ENCODE results near the gene CST7.

CST7 gene

DNA sequence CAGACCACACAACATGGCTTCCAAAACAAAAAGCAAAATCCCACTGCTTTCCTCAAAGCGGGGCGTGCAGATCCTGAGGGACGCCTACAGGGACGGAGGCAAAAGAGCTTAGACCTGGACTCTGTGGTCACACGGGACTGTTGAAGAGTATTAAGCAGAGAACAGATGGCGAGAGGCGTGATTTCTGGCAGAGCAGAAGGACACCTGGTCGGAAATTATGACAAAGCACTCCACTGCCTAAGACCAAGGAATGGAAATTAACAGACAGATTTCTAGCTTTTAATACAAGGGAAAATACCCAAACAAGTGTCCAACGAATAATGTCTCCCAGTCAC lies 15.4 kb downstream of the CST7 start:
- DNase-seq (ENCODE audit: low spot score) = no peak

DNA sequence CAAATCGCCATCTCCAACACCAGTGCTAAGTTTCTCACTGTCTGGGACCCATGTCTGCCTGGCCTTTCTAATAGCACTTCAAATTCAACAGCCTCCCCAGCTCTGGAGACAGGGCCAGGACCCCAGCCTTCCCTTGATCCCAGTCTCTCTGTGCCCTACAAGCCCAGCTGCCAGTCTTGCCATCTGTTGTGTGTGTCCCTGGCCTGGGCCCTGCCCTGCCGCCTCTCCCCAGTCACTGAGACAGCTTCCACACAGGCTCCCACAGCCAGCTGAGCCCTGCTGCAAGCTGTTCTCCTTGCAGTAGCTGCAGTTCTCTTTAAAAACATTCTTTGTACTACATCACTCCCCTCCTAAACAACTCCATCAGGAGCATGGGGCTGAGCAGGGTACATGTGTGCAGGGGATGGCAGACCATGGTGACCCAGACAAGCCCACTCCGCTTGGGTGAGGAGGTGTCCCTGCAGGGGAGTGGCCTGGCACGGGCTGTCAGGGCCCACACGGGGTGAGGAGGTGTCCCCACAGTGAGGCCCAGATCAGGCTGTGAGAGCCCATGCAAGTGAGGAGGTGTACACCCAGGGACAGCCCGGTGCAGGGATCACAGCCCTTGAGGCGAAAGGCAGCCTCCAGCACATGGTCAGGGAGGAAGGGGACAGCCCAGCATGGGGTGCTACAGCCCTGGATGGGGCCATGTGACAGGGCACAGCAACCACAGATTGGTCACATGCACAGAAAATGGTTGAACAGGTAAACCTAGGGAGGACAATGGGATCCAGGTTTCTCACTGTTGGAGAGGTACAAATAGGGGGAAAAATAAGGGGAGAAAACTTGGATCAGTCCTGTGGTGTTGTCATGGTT lies 16.2 kb downstream of the CST7 start:
- no peak for DNase-seq (ENCODE audit: low spot score)

DNA sequence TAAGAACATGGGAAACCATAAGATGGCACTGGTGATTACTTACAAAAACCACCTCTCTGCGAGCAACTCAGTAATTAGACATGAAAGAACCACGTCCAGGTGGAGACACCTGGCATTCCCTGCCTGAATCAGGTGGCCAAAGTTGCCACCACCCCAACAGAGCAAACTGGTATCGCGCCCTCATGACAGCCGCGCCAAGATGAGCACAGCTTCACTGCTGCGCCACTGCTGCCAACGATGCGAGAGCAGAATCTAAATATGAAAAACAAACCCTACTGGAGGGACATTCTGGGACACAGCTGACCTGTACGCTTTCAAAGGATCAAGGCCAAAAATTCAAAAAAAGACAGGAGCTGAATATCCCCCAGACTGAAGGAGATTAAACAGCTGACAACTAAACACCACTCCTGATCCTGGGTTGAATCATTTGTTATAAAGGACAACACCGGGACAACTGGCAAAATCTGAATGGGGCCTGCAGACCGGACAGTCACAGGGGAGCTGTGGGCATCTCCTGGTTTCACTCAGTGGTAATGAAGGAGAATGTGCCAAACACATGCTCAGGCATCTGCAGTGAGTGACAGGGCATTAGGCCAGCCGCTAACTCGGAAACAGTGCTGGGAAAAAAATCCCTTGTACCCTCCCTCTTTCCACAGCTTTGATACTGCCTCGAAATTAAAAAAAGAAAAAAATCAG lies 17.4 kb downstream of the CST7 start:
- no peak for DNase-seq (ENCODE audit: low spot score)

DNA sequence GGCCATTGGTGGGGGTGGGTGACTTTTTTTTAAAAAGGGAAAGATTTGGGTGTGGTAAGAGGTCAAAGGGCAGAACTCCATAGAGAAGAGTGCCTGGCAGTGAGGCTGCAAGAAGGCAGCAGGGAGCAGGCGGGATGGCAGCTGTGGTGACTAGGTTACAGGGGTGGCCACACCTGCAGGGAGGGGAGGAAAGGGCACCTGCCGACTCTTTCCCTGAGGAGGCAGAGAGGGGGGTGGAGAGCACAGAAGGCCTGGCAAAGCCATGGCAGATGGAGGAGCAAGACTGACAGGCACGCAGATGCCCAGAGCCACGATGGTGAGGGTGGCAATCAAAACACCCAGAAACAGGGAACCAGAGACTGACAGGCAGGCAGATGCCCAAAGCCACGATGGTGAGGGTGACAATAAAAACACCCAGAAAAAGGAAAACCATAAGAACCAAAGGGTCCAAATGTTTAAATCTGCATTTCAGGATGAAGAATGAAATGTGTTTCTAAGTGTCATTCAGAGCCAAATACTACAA lies 19.3 kb downstream of the CST7 start:
- no peak for DNase-seq (ENCODE audit: low spot score)

DNA sequence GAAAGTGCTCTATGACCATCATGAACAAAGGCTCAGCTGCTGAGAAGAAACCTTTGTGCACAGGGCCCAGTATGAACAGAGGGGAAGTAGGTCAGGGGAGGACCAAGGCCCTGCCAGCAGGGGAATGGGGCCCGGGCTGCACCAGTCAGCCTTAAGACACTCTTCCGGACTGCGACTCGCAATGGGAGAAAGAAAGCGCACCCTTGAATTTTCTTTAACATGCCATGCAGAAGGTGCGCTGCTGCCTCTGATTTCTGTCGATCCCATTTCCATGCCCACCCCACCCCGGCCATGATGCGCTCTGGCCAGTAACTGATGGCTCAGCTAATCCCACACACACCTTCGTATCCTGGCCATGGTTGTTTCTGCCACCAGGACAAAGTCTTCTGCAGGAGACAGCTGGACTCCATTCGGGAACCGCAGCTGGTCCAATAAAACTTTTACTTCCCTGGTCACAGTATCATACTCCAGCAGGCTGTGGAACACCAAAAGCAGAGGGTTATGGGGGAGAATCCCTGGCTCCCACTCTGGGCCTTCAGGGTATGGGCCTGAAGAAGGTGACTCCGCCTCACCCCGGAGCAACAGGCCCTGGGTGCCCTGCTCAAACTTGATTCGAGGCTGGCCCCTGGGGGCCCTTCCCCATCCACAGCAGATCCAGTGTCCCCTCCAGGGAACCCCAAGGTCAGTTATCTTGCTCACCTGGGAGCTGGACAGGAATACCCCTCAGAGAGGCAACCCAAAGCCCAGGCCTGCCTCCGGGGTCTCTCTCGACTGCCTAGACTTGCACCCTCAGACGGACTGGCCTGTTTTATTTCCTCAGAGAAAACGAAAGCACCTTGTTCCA lies 20.3 kb downstream of the CST7 start:
- no peak for DNase-seq (ENCODE audit: low spot score)

- DNase-seq (ENCODE audit: low spot score) = no peak
Observed at GRCh38 chr20:24970030-24970553, 21.0 kb downstream of the CST7 start.

DNA sequence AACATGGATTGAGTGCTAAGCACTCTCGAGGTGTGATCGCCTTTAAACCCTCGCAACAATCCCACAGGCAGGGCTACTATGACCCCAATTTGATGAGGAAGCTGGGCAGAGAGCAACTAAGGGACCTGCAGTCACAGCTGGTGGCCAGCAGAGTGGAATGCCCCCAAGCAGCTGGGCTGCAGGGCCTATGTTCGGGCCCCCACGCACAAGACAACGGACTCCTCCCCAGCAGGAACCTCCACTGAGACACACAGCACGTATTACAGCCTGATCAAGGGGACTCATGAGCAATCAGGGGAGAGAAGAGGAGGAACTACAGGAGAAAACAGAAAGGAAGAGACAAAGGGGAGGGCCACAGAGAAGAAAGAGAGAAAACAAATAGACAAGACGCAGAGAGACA lies 21.7 kb downstream of the CST7 start:
- no peak for DNase-seq (ENCODE audit: low spot score)

DNA sequence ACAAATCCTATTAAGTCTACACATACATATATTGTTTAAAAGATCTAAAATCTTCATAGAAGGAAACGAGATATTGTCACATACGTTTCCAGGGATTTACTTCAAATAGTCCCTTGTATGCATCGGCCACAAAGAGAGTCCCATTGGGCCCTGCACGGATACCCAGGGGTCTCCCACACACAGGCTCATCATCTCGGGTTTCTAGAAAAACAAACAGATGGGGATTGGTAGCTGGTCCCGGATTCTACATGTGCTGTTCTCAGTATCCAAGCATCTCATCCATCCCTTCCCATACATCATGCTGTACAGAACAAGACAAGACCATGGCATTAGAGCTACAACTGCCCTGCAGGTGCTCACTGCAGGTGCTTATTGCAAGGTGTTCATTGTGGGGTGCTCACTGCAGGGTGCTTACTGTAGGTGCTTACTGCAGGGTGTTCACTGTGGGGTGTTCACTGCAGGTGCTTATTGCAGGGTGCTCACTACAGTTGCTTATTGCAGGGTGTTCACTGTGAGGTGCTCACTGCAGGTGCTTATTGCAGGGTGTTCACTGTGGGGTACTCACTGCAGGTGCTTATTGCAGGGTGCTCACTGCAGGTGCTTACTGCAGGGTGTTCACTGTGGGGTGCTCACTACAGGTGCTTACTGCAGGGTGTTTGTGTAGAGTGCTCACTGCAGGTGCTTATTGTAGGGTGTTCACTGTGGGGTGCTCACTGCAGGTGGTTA lies 22.5 kb downstream of the CST7 start:
- DNase-seq (ENCODE audit: low spot score) = no peak

- no peak for DNase-seq (ENCODE audit: low spot score)
Observed at GRCh38 chr20:24972341-24972740, 23.3 kb downstream of the CST7 start.

- DNase-seq (ENCODE audit: low spot score) = no peak
Observed at GRCh38 chr20:24977336-24977735, 28.3 kb downstream of the CST7 start.

DNA sequence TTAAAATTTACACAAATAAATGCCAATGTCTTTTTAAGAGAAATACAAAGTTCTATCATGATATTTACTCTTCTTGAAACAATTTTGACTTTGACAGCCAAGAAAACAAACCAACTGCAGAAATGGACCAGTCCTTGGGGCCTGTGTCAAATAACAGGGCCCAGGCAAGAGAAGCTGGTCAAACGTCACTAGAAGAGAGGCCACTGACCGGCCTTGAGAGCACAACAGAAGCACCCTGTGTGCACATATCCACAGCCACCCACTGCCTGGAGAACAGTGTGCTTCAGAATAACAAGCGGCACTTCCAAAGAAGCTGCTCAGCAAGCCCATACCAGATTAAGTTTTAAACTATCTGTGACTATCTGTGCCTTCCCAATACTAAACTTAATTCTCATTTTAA lies 28.7 kb downstream of the CST7 start:
- peak; percentile 72 for DNase-seq (ENCODE audit: low spot score)

GRCh38 chr20:24978513-24978912 lies 29.4 kb downstream of the CST7 start:
- DNase-seq (ENCODE audit: low spot score) = peak; percentile 87

- no peak for DNase-seq (ENCODE audit: low spot score)
Observed at GRCh38 chr20:24979036-24979960, 30.2 kb downstream of the CST7 start.

- DNase-seq (ENCODE audit: low spot score) = no peak
Observed at GRCh38 chr20:24980291-24981053, 31.4 kb downstream of the CST7 start.

GRCh38 chr20:24981282-24981681 lies 32.2 kb downstream of the CST7 start:
- DNase-seq (ENCODE audit: low spot score) = no peak

DNA sequence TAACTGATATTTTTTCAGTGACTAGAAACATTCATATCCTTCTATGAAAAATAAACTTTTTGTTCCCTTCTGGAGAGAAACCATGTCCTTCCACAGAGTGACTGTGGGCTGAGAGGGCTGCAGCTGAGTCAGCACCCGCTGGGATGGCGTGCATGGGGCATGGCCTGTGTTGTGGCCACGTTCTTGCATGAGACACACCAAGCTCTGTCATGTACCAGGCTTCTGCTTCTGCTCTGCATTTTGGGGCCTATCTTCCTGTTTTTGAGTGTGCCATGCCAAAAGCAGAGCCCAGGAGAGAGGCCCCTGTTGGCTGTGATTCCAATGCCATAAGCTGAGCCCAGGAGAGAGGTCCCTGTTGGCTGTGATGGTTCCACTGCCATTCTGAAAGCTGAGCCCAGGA lies 32.7 kb downstream of the CST7 start:
- DNase-seq (ENCODE audit: low spot score) = peak; percentile 50

GRCh38 chr20:24983896-24984295 lies 34.8 kb downstream of the CST7 start:
- DNase-seq (ENCODE audit: low spot score) = no peak

DNA sequence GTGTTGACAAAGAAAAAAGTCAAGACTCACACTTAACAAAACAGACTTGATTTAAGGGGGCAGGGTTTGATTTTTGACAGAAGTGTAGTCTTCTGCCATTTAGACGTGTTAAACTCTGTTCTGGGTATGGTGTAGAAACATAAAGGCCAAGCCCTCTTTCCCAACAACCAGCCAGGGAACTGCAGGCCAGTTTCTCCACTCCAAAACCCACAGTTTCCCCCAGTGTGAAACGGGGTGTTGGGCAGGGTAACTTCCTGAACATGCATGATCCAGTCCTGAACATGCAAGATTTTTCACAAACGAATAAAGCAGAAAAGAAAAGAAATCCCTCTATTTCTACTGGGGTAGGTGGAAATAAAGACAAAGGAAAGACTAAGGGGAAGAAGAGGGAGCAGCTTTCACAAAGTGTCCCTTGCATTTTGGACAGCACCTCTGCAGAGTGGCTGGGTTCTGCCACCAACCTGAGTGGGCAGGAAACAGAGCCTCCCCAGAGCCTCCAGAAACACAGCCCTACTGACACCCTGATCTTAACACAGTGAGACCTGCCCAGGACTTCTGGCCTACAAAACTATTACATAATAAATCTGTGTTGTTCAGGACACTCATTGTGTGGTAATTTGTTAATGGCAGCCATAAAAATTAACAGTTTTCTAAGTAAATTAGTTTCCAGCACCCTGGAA lies 36.0 kb downstream of the CST7 start:
- no peak for DNase-seq (ENCODE audit: low spot score)

- no peak for DNase-seq (ENCODE audit: low spot score)
Observed at GRCh38 chr20:24985802-24986201, 36.7 kb downstream of the CST7 start.
